SK-N-SH (cell line): ENCODE data around the gene THAP3. TPM values are rescaled to one million over a fixed set of nuclear protein-coding genes. Genes with fewer than 3 reads are reported as not detected.

Source experiments
- CTCF ChIA-PET: fragments of 300-600, 350-600 bp; formaldehyde crosslinking; extraction: SDS; loops from one replicate; lab custom pipeline; 2021; lab: Yijun Ruan, JAX
- POLR2A ChIA-PET: fragments of 350-600 bp; sonication (Branson Sonifier 250); formaldehyde crosslinking; extraction: SDS; loops from one replicate; lab custom pipeline; 2020; ENCODE audit warnings: antibody characterized with exemption, inconsistent platforms; lab: Yijun Ruan, JAX
- DNase-seq: peaks from one replicate; pipeline ENCODE4 v3.0.0; 2012
- H2AFZ ChIP-seq: fragments of 200-600 bp; sonication (generic); 2 replicates; pipeline ENCODE4 v1.8.1; 2016; ENCODE audit warnings: antibody characterized with exemption, mild to moderate bottlenecking, low read depth
- H3F3A ChIP-seq: fragments of 200-600 bp; sonication (generic); replicated peaks from 2 replicates; pipeline ENCODE3; 2016; ENCODE audit warnings: antibody characterized with exemption, mild to moderate bottlenecking; ENCODE audit not compliant: insufficient read depth
- H3K27ac ChIP-seq, 2 experiments: fragments of 200-500 bp in 1 of 2; fragments of 200-600 bp in 1 of 2; sonication (Bioruptor generic) in 1 of 2; sonication (generic), shearing (Covaris generic) in 1 of 2; 2 replicates each; pipeline versions ENCODE4 v1.5.1 to v1.6.1; 2014 to 2016; ENCODE audit warnings: low read depth in 2 of 2, inconsistent platforms in 1 of 2, low read length in 1 of 2, mild to moderate bottlenecking in 1 of 2, mixed read lengths in 1 of 2
- H3K27me3 ChIP-seq: fragments of 200-600 bp; sonication (generic), shearing (Covaris generic); 2 replicates; pipeline ENCODE4 v1.6.1; 2016; ENCODE audit warnings: mixed run types; ENCODE audit not compliant: insufficient read depth
- H3K36me3 ChIP-seq, 2 experiments: fragments of 200-500 bp in 1 of 2; fragments of 200-600 bp in 1 of 2; sonication (Bioruptor generic) in 1 of 2; sonication (generic) in 1 of 2; replicated peaks in 1 of 2; 2 replicates each; pipeline versions ENCODE3 to v1.5.1; 2014 to 2016; ENCODE audit warnings: low read length in 1 of 2, mild to moderate bottlenecking in 1 of 2; ENCODE audit not compliant: insufficient read depth in 2 of 2, control insufficient read depth in 1 of 2
- H3K4me1 ChIP-seq, 2 experiments: fragments of 200-500 bp in 1 of 2; fragments of 200-600 bp in 1 of 2; sonication (Bioruptor generic) in 1 of 2; sonication (generic), shearing (Covaris generic) in 1 of 2; 2 replicates each; pipeline versions ENCODE4 v1.5.1 to v1.6.1; 2014 to 2016; ENCODE audit warnings: low read depth in 1 of 2, low read length in 1 of 2, mixed run types in 1 of 2; ENCODE audit not compliant: insufficient read depth in 2 of 2, control insufficient read depth in 1 of 2
- H3K4me2 ChIP-seq: fragments of 200-600 bp; sonication (generic), shearing (Covaris generic); 2 replicates; pipeline ENCODE4 v1.6.1; 2017; ENCODE audit warnings: mixed run types
- H3K4me3 ChIP-seq, 2 experiments: fragments of 200-500 bp in 1 of 2; fragments of 200-600 bp in 1 of 2; sonication (Bioruptor generic) in 1 of 2; sonication (generic), shearing (Covaris generic) in 1 of 2; 2 replicates each; pipeline versions ENCODE4 v1.5.1 to v1.8.1; 2014 to 2016; ENCODE audit warnings: low read depth in 2 of 2, inconsistent platforms in 1 of 2, low read length in 1 of 2, mild to moderate bottlenecking in 1 of 2, mixed read lengths in 1 of 2, moderate library complexity in 1 of 2
- H3K79me2 ChIP-seq: fragments of 200-600 bp; sonication (generic); 2 replicates; pipeline ENCODE4 v1.8.1; 2017; ENCODE audit warnings: mild to moderate bottlenecking; ENCODE audit not compliant: insufficient read depth
- H3K9ac ChIP-seq: fragments of 200-600 bp; sonication (generic); 2 replicates; pipeline ENCODE4 v1.6.1; 2017; ENCODE audit warnings: mixed run types
- H3K9me2 ChIP-seq: fragments of 200-600 bp; sonication (generic); 2 replicates; pipeline ENCODE4 v1.6.1; 2017; ENCODE audit warnings: mixed run types
- H3K9me3 ChIP-seq: fragments of 200-600 bp; sonication (generic); 2 replicates; pipeline ENCODE4 v1.6.1; 2017; ENCODE audit warnings: mixed run types, mild to moderate bottlenecking, moderate library complexity
- H4K20me1 ChIP-seq: fragments of 200-600 bp; sonication (generic); 2 replicates; pipeline ENCODE4 v1.6.1; 2017; ENCODE audit warnings: mild to moderate bottlenecking, mixed run types; ENCODE audit not compliant: insufficient read depth
- CTCF ChIP-seq: fragments of 200-600 bp; sonication (generic); IDR thresholded peaks from 2 replicates; pipeline ENCODE4 v1.6.1; 2017; ENCODE audit warnings: antibody characterized with exemption, mild to moderate bottlenecking, moderate library complexity
- ELF1 ChIP-seq: IDR thresholded peaks from 2 replicates; pipeline ENCODE4 v1.4.0; 2012
- EP300 ChIP-seq, 2 experiments: IDR thresholded peaks; 2 replicates each; pipeline versions ENCODE4 v1.4.0 to v1.6.1; 2012; ENCODE audit warnings: borderline replicate concordance in 1 of 2, low read depth in 1 of 2, low read length in 1 of 2
- EZH2phosphoT487 ChIP-seq: fragments of 200-600 bp; sonication (generic); IDR thresholded peaks from 2 replicates; pipeline ENCODE4 v1.6.1; 2017; ENCODE audit warnings: low read depth, mixed run types, mild to moderate bottlenecking, antibody characterized with exemption, moderate library complexity, borderline replicate concordance
- FOXM1 ChIP-seq: IDR thresholded peaks from 2 replicates; pipeline ENCODE4 v1.4.0; 2012; ENCODE audit warnings: low read depth, mild to moderate bottlenecking
- GABPA ChIP-seq: IDR thresholded peaks from 2 replicates; pipeline ENCODE4 v1.4.0; 2012; ENCODE audit warnings: low read depth, mild to moderate bottlenecking
- GATA2 ChIP-seq: sonication (generic); formaldehyde crosslinking; IDR thresholded peaks from 2 replicates; pipeline ENCODE4 v1.5.0; 2020; ENCODE audit warnings: mild to moderate bottlenecking, missing genetic modification reagents
- JUND ChIP-seq: IDR thresholded peaks from 2 replicates; pipeline ENCODE4 v1.4.0; 2012
- NFIC ChIP-seq: IDR thresholded peaks from 2 replicates; pipeline ENCODE4 v1.4.0; 2012; ENCODE audit warnings: borderline replicate concordance
- NRF1 ChIP-seq: IDR thresholded peaks from 2 replicates; pipeline ENCODE4 v1.6.1; 2012; ENCODE audit warnings: low read depth, mild to moderate bottlenecking, low read length
- RCOR1 ChIP-seq: fragments of 150-350 bp; IDR thresholded peaks from 2 replicates; pipeline ENCODE4 v1.6.1; 2017; ENCODE audit warnings: antibody characterized with exemption, low read length
- SIN3A ChIP-seq: IDR thresholded peaks from 2 replicates; pipeline ENCODE4 v1.6.1; 2012; ENCODE audit warnings: low read depth, mild to moderate bottlenecking, low read length, moderate library complexity, borderline replicate concordance
- SMC3 ChIP-seq: IDR thresholded peaks from 2 replicates; pipeline ENCODE4 v1.6.1; 2012; ENCODE audit warnings: low read depth, low read length, improper control_type of control experiment
- TAF1 ChIP-seq: IDR thresholded peaks from 2 replicates; pipeline ENCODE4 v1.6.1; 2012; ENCODE audit warnings: low read depth, mild to moderate bottlenecking, low read length, moderate library complexity, borderline replicate concordance
- WGBS: methylation state at CpG from one replicate; pipeline ENCODE4 v1.1.6; 2017; ENCODE audit warnings: low lambda C conversion rate; 5-methylcytosine and 5-hydroxymethylcytosine counted together
- polyA plus RNA-seq, 3 experiments: library from polyadenylated mRNA; depleted of rRNA; stranded (reverse); fragments of >200 nt; gene quantifications; 2 replicates each; pipeline ENCODE4 v1.2.3, GENCODE V29; 2012
- TF ChIP-seq, protein P1 (sequence below): IDR thresholded peaks from 2 replicates; pipeline ENCODE4; 2012
- TF ChIP-seq, protein P2 (sequence below): IDR thresholded peaks from 2 replicates; pipeline ENCODE4 v1.4.0; 2012; ENCODE audit warnings: low read depth, borderline replicate concordance
- TF ChIP-seq, protein P3 (sequence below): IDR thresholded peaks from 2 replicates; pipeline ENCODE4 v1.4.0; 2012; ENCODE audit warnings: low read depth, borderline replicate concordance
- TF ChIP-seq, protein P4 (sequence below): IDR thresholded peaks from 2 replicates; pipeline ENCODE4 v1.6.1; 2012; ENCODE audit warnings: mild to moderate bottlenecking, low read depth, low read length, moderate library complexity

The THAP3 gene
- polyA plus RNA-seq, 1 of the 3 experiments (the other 2 are of a cell fraction): 11.1 TPM

DNA sequence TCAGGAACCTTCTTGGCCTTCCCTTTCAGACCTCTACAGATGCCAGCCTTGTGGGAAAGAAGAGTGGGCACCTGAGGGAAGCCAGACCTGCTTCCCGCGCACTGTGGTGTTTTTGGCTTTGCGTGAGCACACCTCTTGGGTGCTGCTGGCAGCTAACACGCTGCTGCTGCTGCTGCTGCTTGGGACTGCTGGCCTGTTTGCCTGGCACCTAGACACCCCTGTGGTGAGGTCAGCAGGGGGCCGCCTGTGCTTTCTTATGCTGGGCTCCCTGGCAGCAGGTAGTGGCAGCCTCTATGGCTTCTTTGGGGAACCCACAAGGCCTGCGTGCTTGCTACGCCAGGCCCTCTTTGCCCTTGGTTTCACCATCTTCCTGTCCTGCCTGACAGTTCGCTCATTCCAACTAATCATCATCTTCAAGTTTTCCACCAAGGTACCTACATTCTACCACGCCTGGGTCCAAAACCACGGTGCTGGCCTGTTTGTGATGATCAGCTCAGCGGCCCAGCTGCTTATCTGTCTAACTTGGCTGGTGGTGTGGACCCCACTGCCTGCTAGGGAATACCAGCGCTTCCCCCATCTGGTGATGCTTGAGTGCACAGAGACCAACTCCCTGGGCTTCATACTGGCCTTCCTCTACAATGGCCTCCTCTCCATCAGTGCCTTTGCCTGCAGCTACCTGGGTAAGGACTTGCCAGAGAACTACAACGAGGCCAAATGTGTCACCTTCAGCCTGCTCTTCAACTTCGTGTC is 45.9 kb upstream of the THAP3 start:
- H3K4me3 ChIP-seq: peak overlapping the region in 1 of 2 experiments; percentile 84; a peak in 2 of 4 replicates
- 88% methylated on average over 13 of the region's 14 CpGs for WGBS

More for the DNA sequence above, 45.9 kb upstream of the THAP3 start:
- Histone ChIP-seq H3K9ac (no peak overlapping the region), H3K9me3 (no peaks in the 10 kb centered on the region), H3K27me3 (no peaks in the 10 kb centered on the region), H3K9me2 (no peaks in the 10 kb centered on the region), H3K27ac (peak overlapping the region; percentile 76 to 88; a peak in 3 of 4 replicates), H4K20me1 (no peaks in the 10 kb centered on the region), H2AFZ (peak overlapping the region; percentile 93), H3F3A (no peaks in the 10 kb centered on the region), H3K4me2 (peak overlapping the region; percentile 83), H3K4me1 (peaks cover 14 to 32% of the 10 kb centered on the region in 2 experiments; a peak in 2 of 4 replicates), H3K79me2 (peaks cover 26% of the 10 kb centered on the region), H3K36me3 (peaks cover 0 to 2% of the 10 kb centered on the region in 2 experiments)
- CTCF ChIA-PET: interaction anchor here (1.0 to 8.5 kb wide), 3 partner anchors 24 to 32 kb away, joined by 3 to 68 read pairs (median 4); partner anchors contain the start of genes NOL9 and TAS1R1
- no peak for TF ChIP-seq NRF1
- no peak for TF ChIP-seq JUND
- TF ChIP-seq GABPA: no peak
- no peak for TF ChIP-seq ELF1
- no peak for TF ChIP-seq SIN3A
- TF ChIP-seq NFIC: no peak
- no peak for TF ChIP-seq CTCF
- TF ChIP-seq, protein P1, sequence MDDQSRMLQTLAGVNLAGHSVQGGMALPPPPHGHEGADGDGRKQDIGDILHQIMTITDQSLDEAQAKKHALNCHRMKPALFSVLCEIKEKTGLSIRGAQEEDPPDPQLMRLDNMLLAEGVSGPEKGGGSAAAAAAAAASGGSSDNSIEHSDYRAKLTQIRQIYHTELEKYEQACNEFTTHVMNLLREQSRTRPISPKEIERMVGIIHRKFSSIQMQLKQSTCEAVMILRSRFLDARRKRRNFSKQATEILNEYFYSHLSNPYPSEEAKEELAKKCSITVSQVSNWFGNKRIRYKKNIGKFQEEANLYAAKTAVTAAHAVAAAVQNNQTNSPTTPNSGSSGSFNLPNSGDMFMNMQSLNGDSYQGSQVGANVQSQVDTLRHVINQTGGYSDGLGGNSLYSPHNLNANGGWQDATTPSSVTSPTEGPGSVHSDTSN: no peak
- TF ChIP-seq, protein P2, sequence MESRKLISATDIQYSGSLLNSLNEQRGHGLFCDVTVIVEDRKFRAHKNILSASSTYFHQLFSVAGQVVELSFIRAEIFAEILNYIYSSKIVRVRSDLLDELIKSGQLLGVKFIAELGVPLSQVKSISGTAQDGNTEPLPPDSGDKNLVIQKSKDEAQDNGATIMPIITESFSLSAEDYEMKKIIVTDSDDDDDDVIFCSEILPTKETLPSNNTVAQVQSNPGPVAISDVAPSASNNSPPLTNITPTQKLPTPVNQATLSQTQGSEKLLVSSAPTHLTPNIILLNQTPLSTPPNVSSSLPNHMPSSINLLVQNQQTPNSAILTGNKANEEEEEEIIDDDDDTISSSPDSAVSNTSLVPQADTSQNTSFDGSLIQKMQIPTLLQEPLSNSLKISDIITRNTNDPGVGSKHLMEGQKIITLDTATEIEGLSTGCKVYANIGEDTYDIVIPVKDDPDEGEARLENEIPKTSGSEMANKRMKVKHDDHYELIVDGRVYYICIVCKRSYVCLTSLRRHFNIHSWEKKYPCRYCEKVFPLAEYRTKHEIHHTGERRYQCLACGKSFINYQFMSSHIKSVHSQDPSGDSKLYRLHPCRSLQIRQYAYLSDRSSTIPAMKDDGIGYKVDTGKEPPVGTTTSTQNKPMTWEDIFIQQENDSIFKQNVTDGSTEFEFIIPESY: no peak
- TF ChIP-seq TAF1: no peak
- TF ChIP-seq GATA2 (CRISPR knock-in tag): no peak
- no peak for TF ChIP-seq FOXM1
- no peak for TF ChIP-seq SMC3
- TF ChIP-seq EZH2phosphoT487: no peak
- TF ChIP-seq, protein P3, sequence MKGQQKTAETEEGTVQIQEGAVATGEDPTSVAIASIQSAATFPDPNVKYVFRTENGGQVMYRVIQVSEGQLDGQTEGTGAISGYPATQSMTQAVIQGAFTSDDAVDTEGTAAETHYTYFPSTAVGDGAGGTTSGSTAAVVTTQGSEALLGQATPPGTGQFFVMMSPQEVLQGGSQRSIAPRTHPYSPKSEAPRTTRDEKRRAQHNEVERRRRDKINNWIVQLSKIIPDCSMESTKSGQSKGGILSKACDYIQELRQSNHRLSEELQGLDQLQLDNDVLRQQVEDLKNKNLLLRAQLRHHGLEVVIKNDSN: no peak
- no peak for TF ChIP-seq RCOR1
- no peak for TF ChIP-seq EP300 (IDR thresholded peaks at IDR 0.05; ENCODE audit: borderline replicate concordance in 1 of 2, low read depth in 1 of 2, low read length in 1 of 2)
- TF ChIP-seq, protein P4, sequence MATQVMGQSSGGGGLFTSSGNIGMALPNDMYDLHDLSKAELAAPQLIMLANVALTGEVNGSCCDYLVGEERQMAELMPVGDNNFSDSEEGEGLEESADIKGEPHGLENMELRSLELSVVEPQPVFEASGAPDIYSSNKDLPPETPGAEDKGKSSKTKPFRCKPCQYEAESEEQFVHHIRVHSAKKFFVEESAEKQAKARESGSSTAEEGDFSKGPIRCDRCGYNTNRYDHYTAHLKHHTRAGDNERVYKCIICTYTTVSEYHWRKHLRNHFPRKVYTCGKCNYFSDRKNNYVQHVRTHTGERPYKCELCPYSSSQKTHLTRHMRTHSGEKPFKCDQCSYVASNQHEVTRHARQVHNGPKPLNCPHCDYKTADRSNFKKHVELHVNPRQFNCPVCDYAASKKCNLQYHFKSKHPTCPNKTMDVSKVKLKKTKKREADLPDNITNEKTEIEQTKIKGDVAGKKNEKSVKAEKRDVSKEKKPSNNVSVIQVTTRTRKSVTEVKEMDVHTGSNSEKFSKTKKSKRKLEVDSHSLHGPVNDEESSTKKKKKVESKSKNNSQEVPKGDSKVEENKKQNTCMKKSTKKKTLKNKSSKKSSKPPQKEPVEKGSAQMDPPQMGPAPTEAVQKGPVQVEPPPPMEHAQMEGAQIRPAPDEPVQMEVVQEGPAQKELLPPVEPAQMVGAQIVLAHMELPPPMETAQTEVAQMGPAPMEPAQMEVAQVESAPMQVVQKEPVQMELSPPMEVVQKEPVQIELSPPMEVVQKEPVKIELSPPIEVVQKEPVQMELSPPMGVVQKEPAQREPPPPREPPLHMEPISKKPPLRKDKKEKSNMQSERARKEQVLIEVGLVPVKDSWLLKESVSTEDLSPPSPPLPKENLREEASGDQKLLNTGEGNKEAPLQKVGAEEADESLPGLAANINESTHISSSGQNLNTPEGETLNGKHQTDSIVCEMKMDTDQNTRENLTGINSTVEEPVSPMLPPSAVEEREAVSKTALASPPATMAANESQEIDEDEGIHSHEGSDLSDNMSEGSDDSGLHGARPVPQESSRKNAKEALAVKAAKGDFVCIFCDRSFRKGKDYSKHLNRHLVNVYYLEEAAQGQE: no peak
- POLR2A ChIA-PET: interaction anchor here (1.6 kb wide), 1 partner anchor 23 kb away, joined by 3 read pairs; the partner anchor contains the start of gene KLHL21
- DNase-seq: peak; percentile 43
